GM12873 (cell line): ENCODE results near the gene CALML6.

Experiments used
- CTCF ChIP-seq: IDR thresholded peaks from 2 replicates; pipeline ENCODE4 v1.5.1; 2012; ENCODE audit warnings: low read depth, mild to moderate bottlenecking, moderate library complexity, low read length, control low read depth; ENCODE audit not compliant: insufficient read depth; ENCODE audit errors: missing control alignments

CALML6 gene

GRCh38 chr1:1899967-1900327, 15.1 kb upstream of the CALML6 start:
- TF ChIP-seq CTCF, result no peak

- TF ChIP-seq CTCF, result no peak
Measured at GRCh38 chr1:1900883-1901640, 14.0 kb upstream of the CALML6 start.

- no peak for TF ChIP-seq CTCF
Measured at GRCh38 chr1:1901641-1902294, 13.3 kb upstream of the CALML6 start.

GRCh38 chr1:1903224-1903623, 11.8 kb upstream of the CALML6 start:
- no peak for TF ChIP-seq CTCF

GRCh38 chr1:1906185-1907097, 8.6 kb upstream of the CALML6 start:
- peak; percentile 98 for TF ChIP-seq CTCF

GRCh38 chr1:1907098-1907736, 7.8 kb upstream of the CALML6 start:
- no peak for TF ChIP-seq CTCF

- no peak for TF ChIP-seq CTCF
Measured at GRCh38 chr1:1908506-1908791, 6.6 kb upstream of the CALML6 start.
